Measurements from ENCODE around the gene SEPHS2. TPM values are rescaled to one million over a fixed set of nuclear protein-coding genes. Genes with fewer than 3 reads are reported as not detected.

SEPHS2 gene
- total RNA-seq, 1 donor from 2014 or later: 37.0 TPM

GRCh38 chr16:30418350-30419181, 27.1 kb downstream of the SEPHS2 start:
- Histone ChIP-seq H3K27ac (ENCODE audit: low read depth, low read length) (peak overlapping the region; percentile 20), H2AFZ (ENCODE audit: low read depth, low read length) (peak overlapping the region; percentile 93), H3K4me1 (ENCODE audit: insufficient read depth, low read length) (no peaks in the 10 kb centered on the region), H3K9ac (ENCODE audit: low read length) (peak overlapping the region; percentile 67), H3K9me3 (ENCODE audit: insufficient read depth, low read depth, low read length) (no peaks in the 10 kb centered on the region), H3K4me2 (ENCODE audit: low read length) (peak overlapping the region; percentile 89), H3K27me3 (ENCODE audit: insufficient read depth, low read length) (no peaks in the 10 kb centered on the region), H3K36me3 (ENCODE audit: insufficient read depth, low read length) (peaks cover 2% of the 10 kb centered on the region), H4K20me1 (ENCODE audit: insufficient read depth, low read length) (peaks cover 30% of the 10 kb centered on the region), H3K4me3 (ENCODE audit: insufficient read depth, low read depth, low read length) (peak overlapping the region; percentile 63), H3K79me2 (ENCODE audit: insufficient read depth, low read length) (peaks cover 6% of the 10 kb centered on the region)
- no peak for FAIRE-seq
- Mint-ChIP-seq H3K36me3 (ENCODE audit: low read depth, unreplicated experiment) (peaks cover 21% of the 10 kb centered on the region), H3K9me3 (ENCODE audit: unreplicated experiment) (no peaks in the 10 kb centered on the region), H3K4me1 (ENCODE audit: low read depth, unreplicated experiment) (peaks cover 4% of the 10 kb centered on the region), H3K27me3 (ENCODE audit: low read depth, unreplicated experiment) (no peaks in the 10 kb centered on the region), H3K27ac (ENCODE audit: unreplicated experiment) (no peak overlapping the region), H3K4me3 (ENCODE audit: unreplicated experiment) (peak overlapping the region; percentile 45)
- TF ChIP-seq EZH2 (IDR thresholded peaks at IDR 0.05; ENCODE audit: insufficient read depth, low read length) (no peak), CTCF (IDR thresholded peaks at IDR 0.05; ENCODE audit: insufficient read depth, low read depth, low read length) (no peak)
- no peak for DNase-seq (ENCODE audit: low read depth)

GRCh38 chr16:30417529-30418349, 27.9 kb downstream of the SEPHS2 start:
- no peaks in the 10 kb centered on the region for H3K36me3 ChIP-seq (ENCODE audit: insufficient read depth, low read length)
- FAIRE-seq: no peak
- H3K4me1 ChIP-seq (ENCODE audit: insufficient read depth, low read length): no peaks in the 10 kb centered on the region
- no peaks in the 10 kb centered on the region for H3K9me3 ChIP-seq (ENCODE audit: insufficient read depth, low read depth, low read length)
- H3K27ac Mint-ChIP-seq (ENCODE audit: unreplicated experiment): no peak overlapping the region
- H4K20me1 ChIP-seq (ENCODE audit: insufficient read depth, low read length): peaks cover 35% of the 10 kb centered on the region
- no peaks in the 10 kb centered on the region for H3K27me3 ChIP-seq (ENCODE audit: insufficient read depth, low read length)
- H3K4me2 ChIP-seq (ENCODE audit: low read length): peak overlapping the region; percentile 89
- no peaks in the 10 kb centered on the region for H3K9me3 Mint-ChIP-seq (ENCODE audit: unreplicated experiment)
- H3K4me3 Mint-ChIP-seq (ENCODE audit: unreplicated experiment): no peak overlapping the region
- H3K4me3 ChIP-seq (ENCODE audit: insufficient read depth, low read depth, low read length): peak overlapping the region; percentile 63
- H3K27me3 Mint-ChIP-seq (ENCODE audit: low read depth, unreplicated experiment): no peaks in the 10 kb centered on the region
- H2AFZ ChIP-seq (ENCODE audit: low read depth, low read length): peak overlapping the region; percentile 93
- peak overlapping the region; percentile 25 for H3K27ac ChIP-seq (ENCODE audit: low read depth, low read length)
- peaks cover 7% of the 10 kb centered on the region for H3K79me2 ChIP-seq (ENCODE audit: insufficient read depth, low read length)
- H3K9ac ChIP-seq (ENCODE audit: low read length): peak overlapping the region; percentile 67
- TF ChIP-seq EZH2 (IDR thresholded peaks at IDR 0.05; ENCODE audit: insufficient read depth, low read length) (no peak), CTCF (IDR thresholded peaks at IDR 0.05; ENCODE audit: insufficient read depth, low read depth, low read length) (no peak)
- peaks cover 21% of the 10 kb centered on the region for H3K36me3 Mint-ChIP-seq (ENCODE audit: low read depth, unreplicated experiment)
- DNase-seq (ENCODE audit: low read depth): peak; percentile 88
- H3K4me1 Mint-ChIP-seq (ENCODE audit: low read depth, unreplicated experiment): peaks cover 4% of the 10 kb centered on the region

Measured in astrocyte (in vitro differentiated cells and primary cell).